ENCODE measurements around the gene MVD.
A peak's percentile ranks its signal among the peaks of the same experiment; 100 is the strongest.

MVD gene

DNA sequence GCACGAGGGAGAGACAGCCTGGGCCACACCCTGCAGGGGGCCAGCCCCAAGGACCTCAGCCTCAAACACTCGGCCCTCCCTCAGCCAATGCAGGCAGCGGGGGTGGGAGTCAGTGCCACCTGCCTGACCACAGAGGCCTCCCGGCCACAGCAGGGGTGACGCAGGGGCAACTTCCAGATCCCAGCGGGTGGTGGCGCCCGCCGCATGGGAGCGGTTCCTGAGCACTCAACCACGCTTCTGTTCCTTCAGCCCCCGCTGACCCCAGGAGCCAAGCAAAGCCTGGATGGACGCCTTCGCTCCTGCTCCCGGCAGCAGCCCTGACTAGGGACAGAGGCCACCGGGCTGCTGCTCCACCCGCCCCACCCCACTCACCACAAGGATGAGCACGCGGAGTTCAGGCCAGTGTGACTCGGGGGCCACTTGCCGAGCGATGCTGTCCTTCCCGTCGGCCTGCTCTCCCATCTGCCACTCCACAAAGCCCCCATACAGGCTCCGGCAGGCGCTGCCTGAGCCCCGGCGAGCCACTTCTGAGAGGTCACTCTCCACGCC, 7.1 kb downstream of the MVD start:
- DNase-seq (ENCODE audit: low spot score): no peak

DNA sequence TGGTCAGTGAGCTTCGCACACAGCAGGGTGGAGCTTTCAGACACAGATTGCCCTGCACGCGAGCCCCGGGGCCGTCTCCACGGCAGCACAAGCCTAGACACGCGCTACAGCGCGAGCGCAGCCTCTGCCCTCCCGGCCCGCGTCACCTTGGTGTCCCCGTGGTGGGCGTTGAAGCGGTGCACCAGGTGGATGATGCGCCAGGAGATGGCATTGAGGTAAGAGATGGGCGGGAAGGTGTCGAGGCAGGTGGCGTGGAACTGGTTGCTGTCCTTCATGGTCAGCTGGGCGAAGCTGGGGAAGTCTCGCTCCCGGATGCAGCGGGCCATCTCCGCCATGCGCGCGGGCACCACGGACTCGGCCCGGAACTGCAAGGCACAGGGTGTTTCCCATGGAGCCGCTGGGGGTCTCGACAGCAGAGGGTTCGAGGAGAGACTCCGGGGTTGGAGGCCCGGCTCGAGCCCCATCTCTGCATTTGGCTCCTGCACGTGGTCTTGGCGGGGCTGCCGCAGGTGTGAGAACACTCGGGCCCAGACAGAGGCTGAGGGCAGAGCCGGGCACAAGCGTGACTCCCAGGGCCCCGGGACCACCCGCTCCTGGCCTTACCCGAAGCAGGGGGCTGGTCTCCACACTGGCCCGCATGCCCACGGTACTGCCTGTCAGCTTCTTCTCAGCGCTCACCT, 7.7 kb downstream of the MVD start:
- no peak for DNase-seq (ENCODE audit: low spot score)

DNA sequence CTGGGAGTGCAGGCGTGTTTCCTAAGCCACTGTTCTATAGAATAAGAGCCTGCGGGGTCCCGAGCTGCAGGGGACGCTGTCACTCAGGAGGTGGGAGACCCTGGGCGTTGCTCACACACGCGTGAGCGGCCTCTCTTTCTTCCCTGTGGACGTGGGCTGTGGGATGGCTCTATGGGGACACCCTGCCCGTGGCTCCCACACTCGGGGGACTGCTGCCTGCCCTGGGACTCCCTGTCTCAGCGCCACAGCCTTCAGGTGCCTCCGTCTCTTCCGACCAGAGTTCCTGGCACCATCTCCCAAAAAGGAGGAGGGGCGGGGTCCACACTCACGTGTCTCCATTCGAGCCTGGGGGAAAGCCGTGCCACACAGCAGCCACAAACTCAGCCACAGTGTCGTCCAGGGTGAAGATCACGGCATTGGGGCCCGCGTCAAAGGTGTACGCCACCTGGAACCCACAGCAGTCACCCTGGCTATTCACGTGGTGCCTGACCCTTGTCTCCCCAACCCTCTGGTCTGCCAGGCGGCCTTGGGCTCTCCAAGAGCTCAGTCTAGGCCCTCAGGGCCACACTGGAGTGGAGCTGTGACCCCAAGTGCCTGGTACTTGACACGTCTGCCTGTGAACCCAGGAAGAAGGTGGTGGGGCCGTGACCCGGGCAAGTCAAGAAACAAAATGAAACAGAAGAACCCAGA, 8.4 kb downstream of the MVD start:
- DNase-seq (ENCODE audit: low spot score): no peak

DNA sequence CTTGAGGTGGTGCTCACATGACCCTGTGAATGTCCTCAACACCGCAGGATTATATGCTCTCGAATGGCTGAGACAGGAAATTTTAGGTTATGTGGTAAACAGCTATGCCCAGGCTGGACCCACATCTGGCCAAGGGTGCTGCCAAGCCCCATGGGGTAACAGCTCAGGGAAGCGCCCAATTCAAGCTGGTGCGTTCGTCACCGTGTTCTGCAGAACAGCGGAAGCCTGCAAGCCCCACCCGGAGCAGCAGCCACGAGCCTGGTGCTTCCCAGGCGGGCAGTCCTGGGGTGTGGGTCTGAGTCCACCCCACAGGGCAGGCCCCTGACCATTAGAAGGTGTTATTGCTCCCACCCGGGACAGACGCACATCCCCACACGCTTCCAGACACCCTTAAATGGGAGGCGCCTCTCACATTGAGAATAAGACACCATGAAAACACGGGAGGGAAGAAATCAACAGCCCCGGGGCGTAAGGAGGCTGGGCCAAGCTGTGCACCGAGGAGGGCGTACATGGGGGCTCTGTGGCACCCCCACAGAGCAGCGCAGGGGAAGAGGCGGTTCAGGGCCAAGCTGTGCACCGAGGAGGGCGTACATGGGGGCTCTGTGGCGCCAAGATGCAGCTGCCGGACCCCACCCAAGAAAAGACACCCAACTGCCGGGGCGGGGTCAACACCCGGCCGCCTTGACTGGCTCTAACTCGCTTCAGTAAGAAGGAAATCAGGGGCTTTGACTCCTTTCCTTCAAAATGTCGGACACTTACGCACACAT, 9.1 kb downstream of the MVD start:
- DNase-seq (ENCODE audit: low spot score): no peak

DNA sequence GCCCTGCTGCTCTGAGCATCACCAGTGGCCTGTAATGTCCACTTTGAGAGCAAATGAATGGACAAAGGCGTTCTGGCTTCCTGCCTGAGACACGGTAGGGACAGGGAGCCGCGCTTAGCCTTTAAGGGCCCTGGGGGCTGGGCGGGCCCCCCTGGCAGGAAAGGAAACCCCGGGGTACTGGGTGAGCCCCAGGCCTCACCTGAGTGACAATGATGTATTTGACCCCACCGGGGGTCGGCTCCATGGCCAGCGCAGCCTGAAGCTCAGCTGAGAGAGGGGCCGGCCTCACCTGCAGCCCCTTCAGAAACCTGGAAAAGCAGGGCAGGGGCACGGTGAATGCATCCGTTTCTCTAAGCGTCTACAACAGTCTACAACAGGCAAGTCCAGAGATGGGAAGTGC, 9.8 kb downstream of the MVD start:
- no peak for DNase-seq (ENCODE audit: low spot score)

DNA sequence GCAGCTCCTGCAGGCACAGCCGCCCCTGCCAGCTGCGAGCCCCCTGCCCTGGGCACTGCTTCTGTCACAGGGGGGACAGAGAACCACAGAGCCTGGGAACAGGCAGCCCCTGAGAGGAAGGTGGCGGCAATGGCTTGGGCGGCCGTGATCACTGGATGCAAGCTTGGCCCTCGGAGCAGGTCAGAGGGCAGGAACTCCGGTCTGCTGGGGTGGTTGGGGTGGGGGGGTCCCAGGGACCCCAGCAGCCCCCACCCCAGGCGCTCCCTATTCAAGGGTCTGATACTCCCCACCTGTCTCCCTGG, 10.2 kb downstream of the MVD start:
- no peak for DNase-seq (ENCODE audit: low spot score)

DNA sequence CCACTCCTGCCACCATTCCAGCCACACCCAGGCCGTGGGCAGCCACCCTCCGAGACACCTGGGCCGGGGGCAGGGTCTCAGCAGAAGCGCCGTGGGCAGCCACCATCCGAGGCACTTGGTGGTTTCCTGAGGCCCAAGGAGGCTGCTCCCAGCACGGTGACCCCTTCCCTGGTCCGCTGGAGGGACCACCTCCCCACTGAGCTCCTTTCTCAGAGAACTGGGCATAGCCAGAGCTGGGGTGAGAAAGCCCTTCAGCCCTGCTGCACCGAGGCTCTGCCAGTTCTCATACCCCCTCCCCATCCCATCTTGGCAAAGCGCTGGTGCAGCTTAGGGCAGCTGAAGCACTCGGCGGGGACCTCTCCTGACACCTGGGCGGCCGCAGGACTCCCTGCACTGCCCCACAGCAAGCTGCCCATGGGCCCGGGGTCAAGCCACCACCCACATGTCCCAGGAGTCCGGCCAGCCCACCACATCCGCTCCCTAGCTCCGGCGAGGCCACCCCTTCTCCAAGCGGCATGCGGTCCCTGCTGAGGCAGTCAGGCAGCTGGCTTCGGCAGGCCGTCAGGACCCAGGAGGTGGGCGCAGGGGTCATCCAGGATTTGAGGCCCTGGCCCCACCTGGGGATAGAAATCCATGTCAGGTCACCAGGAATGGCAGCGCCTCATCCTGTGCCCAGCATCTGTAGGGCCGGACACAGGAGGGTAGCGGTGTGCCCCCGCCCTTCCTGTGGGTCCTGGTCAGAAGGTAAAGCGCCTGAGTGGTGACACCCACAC, 10.7 kb downstream of the MVD start:
- DNase-seq (ENCODE audit: low spot score): no peak

DNA sequence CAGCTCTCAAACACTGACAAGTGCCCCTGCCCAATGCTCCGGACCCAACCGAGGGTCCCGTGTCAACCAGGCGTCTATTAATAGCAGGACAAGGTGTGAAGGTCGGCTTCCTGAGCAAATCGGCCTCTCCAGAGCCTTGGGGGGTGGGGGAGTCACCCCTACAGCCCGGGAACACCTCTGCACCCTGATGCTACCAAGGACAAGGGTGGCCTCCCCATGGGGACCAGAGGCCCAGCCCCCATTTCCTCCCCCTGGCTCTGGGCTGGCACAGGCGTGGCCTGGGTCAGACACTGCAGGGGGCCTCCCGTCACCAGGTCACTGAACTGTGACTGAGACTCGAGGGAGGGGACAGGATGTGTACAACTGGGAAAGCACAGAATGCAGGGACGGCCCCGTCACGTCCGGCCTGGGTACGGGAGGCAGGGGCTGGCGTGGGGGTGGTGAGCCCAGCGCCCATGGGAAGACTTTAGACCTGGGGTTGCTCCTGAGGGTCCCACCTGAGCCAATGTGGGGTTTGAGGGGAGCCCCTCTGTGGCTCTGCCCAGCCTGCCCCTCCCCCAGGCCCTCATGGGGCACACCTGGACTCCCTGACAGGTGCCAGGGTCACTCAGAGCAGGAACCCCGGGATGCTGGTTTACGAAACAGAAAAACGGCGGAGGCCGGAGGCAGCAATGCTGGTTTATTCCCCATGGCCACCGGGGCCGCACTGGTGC, 11.5 kb downstream of the MVD start:
- no peak for DNase-seq (ENCODE audit: low spot score)

DNA sequence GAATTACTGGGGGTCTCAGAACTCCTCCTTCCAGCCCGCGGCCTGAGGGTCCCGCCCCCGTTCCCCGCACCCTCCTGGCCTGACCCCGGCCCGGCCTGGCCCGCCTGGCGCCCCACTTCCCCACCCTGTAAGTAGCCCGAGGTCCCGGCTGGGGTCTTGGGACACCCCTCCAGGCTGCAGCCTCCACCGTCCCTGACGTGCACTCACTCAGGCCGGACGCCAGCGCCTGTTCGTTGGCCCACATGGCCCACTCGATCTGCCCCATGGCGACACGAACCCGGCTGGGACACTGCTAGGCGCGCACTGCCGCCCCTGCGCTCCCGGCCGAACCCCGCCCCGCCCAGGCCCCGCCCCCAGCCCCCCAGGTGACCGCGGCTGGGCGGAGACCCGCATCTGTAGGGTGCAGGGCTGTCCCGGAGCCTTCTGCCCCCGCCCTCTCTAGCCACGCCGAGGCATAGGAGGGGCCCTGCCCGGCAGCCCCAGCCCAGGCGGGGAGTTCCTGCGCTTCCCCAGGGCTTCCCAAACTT, 12.1 kb downstream of the MVD start, which contains the start of gene CYBA:
Gene CYBA, minus strand, starts transcription at position 305 of the 527 bp plus-strand sequence. Its CDS starts 40 bp downstream, at position 265.
- peak; percentile 93 for DNase-seq (ENCODE audit: low spot score)

DNA sequence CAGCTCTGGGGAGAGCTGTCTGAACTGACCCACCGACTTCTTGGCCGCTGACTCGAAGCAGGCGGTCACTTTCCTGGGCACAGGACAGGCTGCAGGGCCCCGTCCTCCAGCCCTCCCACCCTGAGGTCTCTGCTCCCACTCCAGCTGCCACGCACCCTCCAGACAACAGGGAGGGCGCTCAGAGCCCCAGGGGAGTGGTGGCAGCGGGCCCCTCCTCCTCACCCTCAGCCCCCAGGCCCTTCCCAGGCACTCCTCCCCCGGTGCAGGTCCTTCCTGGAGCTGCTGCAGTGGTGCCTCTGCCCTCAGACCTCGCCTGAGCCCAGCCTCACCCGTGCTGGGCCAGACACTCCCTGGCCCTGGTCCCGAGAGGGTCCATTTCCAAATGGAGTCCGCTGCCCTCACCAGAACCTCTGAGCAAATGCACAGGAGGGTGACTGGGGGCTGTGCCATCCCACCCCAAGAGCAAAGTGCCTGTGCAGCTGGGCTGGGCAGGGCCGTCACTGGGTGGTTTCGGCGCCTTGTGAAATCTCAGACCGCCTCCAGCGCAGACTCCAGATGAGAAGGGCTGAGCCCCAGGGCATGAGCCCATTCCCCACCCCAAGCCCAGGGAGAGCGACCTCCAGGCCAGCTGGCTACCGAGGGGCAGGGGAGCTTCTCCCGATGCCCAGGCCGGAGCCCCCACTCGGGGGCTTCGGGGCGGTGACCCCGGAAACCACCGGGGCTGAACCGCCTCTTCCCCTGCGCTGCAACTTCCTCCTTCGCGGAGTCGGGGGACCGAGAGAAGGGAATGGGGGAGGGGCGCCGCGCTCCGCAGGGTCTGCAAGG, 12.8 kb downstream of the MVD start:
- DNase-seq (ENCODE audit: low spot score): peak; percentile 78

DNA sequence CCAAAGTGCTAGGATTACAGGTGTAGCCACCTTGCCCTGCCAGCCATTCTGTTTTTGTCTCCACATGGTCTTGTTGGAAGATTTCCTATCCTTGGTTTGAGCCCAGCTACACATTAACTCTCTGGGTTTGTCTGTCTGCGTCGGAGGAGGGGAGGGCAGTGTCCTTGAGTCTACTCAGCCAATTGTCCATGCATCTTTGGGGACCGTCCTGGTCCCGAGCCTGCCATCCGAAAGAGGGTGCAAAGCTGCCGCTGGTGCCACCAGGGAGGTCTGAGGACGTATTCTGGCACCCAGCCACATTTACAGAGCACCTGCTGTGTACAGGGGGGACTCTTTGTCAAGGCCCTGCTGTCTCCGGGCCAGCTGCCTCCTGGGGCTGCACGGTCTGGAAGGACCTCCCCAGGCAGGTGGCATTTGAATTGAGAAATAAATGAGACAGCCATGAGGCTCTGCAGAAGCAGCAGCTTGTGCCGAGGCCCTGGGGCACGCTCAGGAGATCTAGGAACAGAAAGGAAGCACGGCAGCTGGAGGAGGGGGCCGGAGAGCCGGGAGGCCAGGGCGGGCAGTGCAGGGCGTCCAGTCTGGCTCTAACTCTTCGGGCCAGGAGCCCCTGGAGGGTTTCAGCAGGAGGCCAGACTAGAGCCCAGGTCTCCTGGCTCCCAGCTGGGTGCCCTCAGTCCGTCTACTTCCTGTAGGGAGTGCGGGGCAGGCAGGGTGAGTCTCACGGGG, 13.5 kb downstream of the MVD start:
- no peak for DNase-seq (ENCODE audit: low spot score)

DNA sequence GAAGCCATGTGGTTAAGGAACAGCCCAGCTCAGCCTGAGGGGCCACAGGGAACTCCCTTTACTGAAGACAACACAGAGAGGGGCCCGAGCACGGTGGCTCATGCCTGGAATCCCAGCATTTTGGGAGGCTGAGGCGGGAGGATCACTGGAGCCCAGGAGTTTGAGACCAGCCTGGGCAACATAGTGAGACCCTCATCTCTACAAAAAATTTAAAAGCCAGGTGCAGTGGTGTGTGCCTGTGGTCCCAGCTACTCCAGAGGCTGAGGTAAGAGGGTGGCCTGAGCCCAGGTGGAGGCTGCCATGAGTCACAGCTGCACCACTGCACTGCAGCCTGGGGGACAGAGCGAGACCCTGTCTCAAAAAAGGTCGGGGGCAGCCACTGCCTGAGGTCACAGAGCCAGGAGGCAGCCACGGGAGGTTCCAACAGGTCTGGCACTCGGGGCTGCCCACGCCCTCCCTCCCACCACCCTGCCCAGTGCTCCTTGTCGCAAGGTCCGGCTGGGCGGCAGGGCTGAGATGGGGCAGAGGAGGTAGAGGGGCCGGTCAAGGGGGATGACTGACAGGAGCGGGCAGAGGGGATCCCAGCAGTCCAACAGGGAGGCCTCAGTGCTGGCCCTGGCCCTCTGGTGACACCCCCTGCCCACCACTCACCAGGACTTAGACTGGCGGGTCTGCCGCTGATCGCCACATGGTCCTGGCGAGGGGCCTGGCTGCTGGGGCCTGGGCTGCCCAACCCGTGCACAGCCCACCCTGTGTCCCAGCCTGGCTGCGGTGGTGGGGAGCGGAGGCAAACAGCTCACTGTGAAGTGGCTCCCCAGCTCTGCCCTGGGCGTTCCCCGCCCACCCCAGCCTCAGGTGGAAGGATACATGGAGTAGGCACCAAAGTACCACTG, 15.5 kb downstream of the MVD start:
- DNase-seq (ENCODE audit: low spot score): no peak

DNA sequence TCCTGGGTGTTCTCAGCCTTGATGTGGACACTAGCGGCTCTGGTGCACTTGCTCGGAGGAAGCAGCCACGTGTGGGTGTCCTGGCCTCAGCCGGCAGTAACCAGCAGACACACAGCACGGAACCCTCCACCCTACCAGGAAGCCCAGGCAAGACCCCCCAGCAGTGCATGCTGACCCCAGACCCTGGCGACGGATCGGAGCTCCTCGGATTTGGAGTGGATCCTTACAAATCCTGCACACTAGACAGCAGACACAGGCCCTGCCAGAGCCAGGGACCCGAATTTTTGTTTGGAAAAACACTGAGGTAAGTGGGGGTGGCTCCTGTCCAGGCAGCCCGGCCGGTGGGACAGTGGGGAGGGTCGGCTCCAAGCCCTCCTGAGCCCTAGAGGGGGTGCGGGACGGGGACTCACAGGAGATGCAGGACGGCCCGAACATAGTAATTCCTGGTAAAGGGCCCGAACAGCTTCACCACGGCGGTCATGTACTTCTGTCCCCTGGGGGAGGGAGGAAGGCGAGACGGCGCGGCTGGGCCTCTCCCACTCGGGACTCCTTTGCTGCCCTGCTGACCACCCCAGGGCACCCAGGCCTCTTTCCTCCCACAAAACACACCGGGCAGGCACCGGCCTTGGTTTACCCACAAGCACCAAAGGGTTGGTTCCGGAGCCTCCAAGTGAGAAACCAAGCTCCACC, 16.4 kb downstream of the MVD start:
- no peak for DNase-seq (ENCODE audit: low spot score)

DNA sequence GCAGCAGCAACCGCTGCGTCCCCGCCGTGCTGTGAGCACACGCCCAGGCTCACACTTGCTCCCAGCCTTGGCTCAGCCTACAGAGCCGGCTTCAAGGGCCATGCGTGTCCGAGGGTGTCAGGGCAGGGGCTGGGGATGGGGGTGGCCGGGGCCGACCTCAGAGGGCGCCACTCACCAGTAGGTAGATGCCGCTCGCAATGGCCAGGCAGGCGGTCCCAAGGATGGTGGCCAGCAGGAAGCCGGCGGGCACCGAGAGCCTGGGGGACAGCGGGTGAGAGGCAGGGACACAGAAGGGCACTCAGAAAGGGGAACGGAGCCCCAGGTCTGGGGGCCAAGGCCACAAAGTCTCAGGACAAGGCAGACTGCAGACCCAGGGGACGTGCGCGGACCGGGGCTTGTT, 16.9 kb downstream of the MVD start:
- DNase-seq (ENCODE audit: low spot score): no peak

DNA sequence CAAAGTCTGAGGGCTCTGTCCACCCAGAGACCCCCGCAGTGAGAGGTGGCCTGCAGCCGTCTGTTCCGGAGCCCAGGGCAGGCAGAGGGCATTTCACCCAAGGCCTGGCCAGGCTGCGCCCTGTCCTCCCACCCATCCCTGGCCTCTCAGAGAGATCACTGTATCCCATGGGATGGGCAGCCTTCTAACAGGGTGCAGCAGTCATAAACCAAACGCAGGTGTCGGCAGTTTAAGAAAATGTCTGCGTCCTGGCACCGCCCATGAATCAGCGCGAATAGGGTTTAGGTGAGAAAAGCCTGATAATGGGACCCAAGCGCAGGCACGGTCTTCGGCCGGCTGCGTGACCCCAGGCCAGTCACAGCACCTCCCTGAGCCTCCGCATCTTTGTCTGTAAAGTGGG, 17.4 kb downstream of the MVD start:
- DNase-seq (ENCODE audit: low spot score): no peak

DNA sequence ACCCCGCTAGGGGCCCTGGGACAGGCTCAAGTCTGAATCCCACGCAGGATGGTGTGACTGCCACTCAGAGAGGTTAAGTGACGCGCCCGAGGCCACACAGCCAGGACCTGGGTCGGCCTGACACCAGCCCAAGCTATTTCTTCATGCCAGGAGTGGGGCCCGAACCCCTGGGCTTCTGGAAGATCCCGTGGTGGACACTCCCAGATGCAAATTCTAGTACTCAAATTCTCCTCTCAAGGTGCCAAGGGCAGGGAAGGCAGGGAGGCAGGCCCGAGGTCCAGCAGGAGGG, 19.3 kb downstream of the MVD start:
- DNase-seq (ENCODE audit: low spot score): no peak

DNA sequence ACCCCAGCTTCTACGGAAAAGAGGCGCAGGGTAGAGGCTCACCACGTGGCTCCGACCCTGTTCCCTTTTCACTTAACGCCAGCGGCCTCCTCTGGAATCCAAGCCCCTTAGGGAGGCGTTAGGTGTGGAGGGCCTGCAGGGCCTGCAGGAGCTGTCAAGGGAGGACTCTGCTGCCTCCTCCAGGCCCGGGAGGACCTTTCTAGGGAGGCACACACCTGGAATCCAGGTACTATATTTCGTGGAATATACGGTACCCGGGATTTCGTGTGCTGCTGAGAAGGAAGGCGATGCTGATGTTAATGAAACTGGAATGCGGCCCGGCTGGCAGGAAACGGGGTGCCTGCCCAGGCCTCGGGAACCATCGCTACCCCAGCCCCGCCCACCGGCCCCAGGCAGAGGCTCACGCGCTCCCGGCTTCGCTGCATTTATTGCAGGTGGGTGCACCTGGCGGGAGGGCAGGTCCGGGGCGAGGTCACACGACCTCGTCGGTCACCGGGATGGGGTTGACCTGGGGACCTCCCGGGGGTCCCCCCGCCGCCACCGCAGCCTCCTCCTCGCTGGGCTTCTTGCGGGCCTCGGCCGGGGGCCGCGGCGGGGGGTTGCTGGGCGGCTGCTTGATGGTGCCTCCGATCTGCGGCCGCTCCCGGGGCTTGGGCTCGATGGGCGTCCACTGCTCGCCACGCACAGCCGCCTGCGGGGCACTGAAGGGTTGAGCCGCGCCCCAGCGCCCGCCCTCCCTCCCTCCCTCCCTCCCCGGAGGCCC, 19.8 kb downstream of the MVD start:
- DNase-seq (ENCODE audit: low spot score): no peak
